Body of pancreas (tissue), 4 donors: Measurements from ENCODE around the gene TGM5. TPM values are rescaled to one million over a fixed set of nuclear protein-coding genes. Genes with fewer than 3 reads are reported as not detected.

ENCODE experiments used
- ATAC-seq: fragments of 150-250 bp; one replicate; pipeline ENCODE4 v1.9.1; 2016
- DNase-seq, 4 donors: peaks; one replicate each; pipeline ENCODE4 v3.0.0-alpha.2; 2019
- H3K27ac ChIP-seq, 4 donors: fragments of 200-600 bp; sonication (generic); 1 replicate in 3 of 4; 2 replicates in 1 of 4; pipeline versions ENCODE4 v1.5.1 to v1.6.1; 2016 to 2019; ENCODE audit warnings: mild to moderate bottlenecking in 1 of 4, mixed read lengths in 1 of 4, moderate library complexity in 1 of 4
- H3K27me3 ChIP-seq, 2 donors: fragments of 200-600 bp; sonication (generic); one replicate each; pipeline ENCODE4 v1.6.0; 2016; ENCODE audit warnings: mild to moderate bottlenecking in 1 of 2
- H3K36me3 ChIP-seq, 2 donors: fragments of 200-600 bp; sonication (generic); replicated peaks in 1 of 2; 2 replicates each; pipeline ENCODE4 v1.5.1; 2016; ENCODE audit warnings: low read depth in 2 of 2; ENCODE audit not compliant: insufficient read depth in 1 of 2
- H3K4me1 ChIP-seq: fragments of 200-600 bp; sonication (generic); one replicate; pipeline ENCODE4 v1.6.0; 2016
- H3K4me3 ChIP-seq, 2 donors: fragments of 200-600 bp; sonication (generic); 1 replicate in 1 of 2; 2 replicates in 1 of 2; pipeline ENCODE4 v1.5.1; 2016 to 2019
- H3K9me3 ChIP-seq, 3 donors: fragments of 200-600 bp; sonication (generic); 1 replicate in 2 of 3; 2 replicates in 1 of 3; pipeline ENCODE4 v1.5.1; 2016
- CTCF ChIP-seq, 7 experiments: fragments of 450-650 bp in 4 of 7; fragments of 200-600 bp in 3 of 7; sonication (generic) in 3 of 7; IDR thresholded peaks; one replicate each; pipeline ENCODE4 v1.5.1; 2016 to 2019; ENCODE audit warnings: antibody characterized with exemption in 7 of 7
- POLR2A ChIP-seq, 3 donors: fragments of 450-650 bp; IDR thresholded peaks; one replicate each; pipeline ENCODE4 v1.6.1; 2016; ENCODE audit warnings: antibody characterized with exemption in 3 of 3, mild to moderate bottlenecking in 2 of 3
- WGBS, 2 donors: methylation state at CpG; one replicate each; pipeline ENCODE4 v1.1.5; 2017; 5-methylcytosine and 5-hydroxymethylcytosine counted together
- intact Hi-C: fragments of 100-400 bp; cut with DNase I; formaldehyde crosslinking; loops from one replicate; pipeline ENCODE4 v1.15.1; 2023
- total RNA-seq, 2 donors: library from RNA; depleted of rRNA; stranded (reverse); fragments of >200 nt; gene quantifications; one replicate each; pipeline ENCODE4 v1.1.0, GENCODE V29; 2016

TGM5 gene
- total RNA-seq, 2 donors from 2014 or later: not detected

- no peaks in the 10 kb centered on the region for H3K27me3 ChIP-seq
- no peak for TF ChIP-seq CTCF (IDR thresholded peaks at IDR 0.05)
- TF ChIP-seq POLR2A (IDR thresholded peaks at IDR 0.05): no peak
- no peak for DNase-seq
- no peaks in the 10 kb centered on the region for H3K9me3 ChIP-seq
- no peaks in the 10 kb centered on the region for H3K36me3 ChIP-seq
- H3K27ac ChIP-seq: no peak overlapping the region
- no peak overlapping the region for H3K4me3 ChIP-seq
- ATAC-seq: no peak
- intact Hi-C loops: no loop called here
- WGBS, 2 donors: 71 to 80% methylated on average over 8 to 9 of the region's 9 CpGs
- no peaks in the 10 kb centered on the region for H3K4me1 ChIP-seq
These were observed 28.8 kb downstream of the TGM5 start for GRCh38 chr15:43237842-43238470.

- H3K4me1 ChIP-seq: no peaks in the 10 kb centered on the region
- intact Hi-C loops: no loop called here
- ATAC-seq: no peak
- no peak overlapping the region for H3K27ac ChIP-seq
- H3K27me3 ChIP-seq: no peaks in the 10 kb centered on the region
- H3K36me3 ChIP-seq: no peaks in the 10 kb centered on the region
- DNase-seq: no peak
- H3K4me3 ChIP-seq: no peak overlapping the region
- WGBS, 2 donors: 81 to 88% methylated on average over 2 to 6 of the region's 6 CpGs
- TF ChIP-seq CTCF (IDR thresholded peaks at IDR 0.05) (no peak), POLR2A (IDR thresholded peaks at IDR 0.05) (no peak)
- H3K9me3 ChIP-seq: no peaks in the 10 kb centered on the region
These were observed 31.2 kb downstream of the TGM5 start for GRCh38 chr15:43235536-43235935.

GRCh38 chr15:43232289-43232874, 34.3 kb downstream of the TGM5 start:
- Histone ChIP-seq H3K9me3 (no peaks in the 10 kb centered on the region), H3K27me3 (no peaks in the 10 kb centered on the region), H3K4me3 (no peak overlapping the region), H3K27ac (no peak overlapping the region), H3K4me1 (no peaks in the 10 kb centered on the region), H3K36me3 (no peaks in the 10 kb centered on the region)
- DNase-seq (no peak), ATAC-seq (no peak)
- 81% methylated on average over 3 of the region's 3 CpGs for WGBS, 2 donors
- intact Hi-C loops: no loop called here
- TF ChIP-seq CTCF (IDR thresholded peaks at IDR 0.05): no peak
- no peak for TF ChIP-seq POLR2A (IDR thresholded peaks at IDR 0.05)

GRCh38 chr15:43230640-43231115, 36.0 kb downstream of the TGM5 start:
- intact Hi-C loops: no loop called here
- WGBS, 2 donors: 47 to 71% methylated on average over 2 of the region's 2 CpGs
- Histone ChIP-seq H3K9me3 (no peaks in the 10 kb centered on the region), H3K36me3 (no peaks in the 10 kb centered on the region), H3K27me3 (no peaks in the 10 kb centered on the region), H3K27ac (no peak overlapping the region), H3K4me1 (no peaks in the 10 kb centered on the region), H3K4me3 (no peak overlapping the region)
- TF ChIP-seq POLR2A (IDR thresholded peaks at IDR 0.05) (no peak), CTCF (IDR thresholded peaks at IDR 0.05) (no peak)
- peak; percentile 52 for ATAC-seq
- peak in 3 of 4 donors; percentile 13 to 41 (median 22) for DNase-seq
